RWPE2 (cell line): ENCODE results near the gene ZFP91.

Experiments used
- ATAC-seq: fragments of 200-7000 bp; cut with Tn5 transposase; 3 replicates; pipeline ENCODE4 v1.9.1; 2021; ENCODE audit warnings: low read depth
- DNase-seq: peaks from one replicate; pipeline ENCODE4 v3.0.0-alpha.2; 2020; ENCODE audit warnings: low spot score
- H3K27ac ChIP-seq: fragments of 450-650 bp; 2 replicates; pipeline ENCODE4 v1.5.1; 2017; ENCODE audit warnings: mild to moderate bottlenecking; ENCODE audit not compliant: poor library complexity, severe bottlenecking
- H3K27me3 ChIP-seq: fragments of 250-450 bp; sonication (Bioruptor Pico); 2 replicates; pipeline ENCODE4 v1.5.1; 2021; ENCODE audit warnings: mild to moderate bottlenecking, moderate library complexity; ENCODE audit not compliant: insufficient read depth, poor library complexity, severe bottlenecking
- H3K36me3 ChIP-seq: fragments of 250-450 bp; sonication (Bioruptor Pico); 2 replicates; pipeline ENCODE4 v1.5.1; 2020; ENCODE audit warnings: low read depth, mild to moderate bottlenecking, moderate library complexity
- H3K4me1 ChIP-seq: fragments of 250-450 bp; sonication (Bioruptor Pico); 2 replicates; pipeline ENCODE4 v1.5.1; 2021; ENCODE audit warnings: mild to moderate bottlenecking, moderate library complexity; ENCODE audit not compliant: insufficient read depth, poor library complexity, severe bottlenecking
- H3K4me3 ChIP-seq: fragments of 250-450 bp; sonication (Bioruptor Pico); 2 replicates; pipeline ENCODE4 v1.5.1; 2021; ENCODE audit warnings: mild to moderate bottlenecking, moderate library complexity; ENCODE audit not compliant: severe bottlenecking
- H3K9me3 ChIP-seq: fragments of 250-450 bp; sonication (Bioruptor Pico); 2 replicates; pipeline ENCODE4 v1.5.1; 2021; ENCODE audit warnings: mild to moderate bottlenecking, moderate library complexity; ENCODE audit not compliant: severe bottlenecking
- CTCF ChIP-seq: fragments of 450-650 bp; IDR thresholded peaks from one replicate; pipeline ENCODE4 v1.5.1; 2017; ENCODE audit warnings: mild to moderate bottlenecking, moderate library complexity; ENCODE audit not compliant: poor library complexity, severe bottlenecking

ZFP91 gene

GRCh38 chr11:58573451-58574104 is 5.3 kb upstream of the ZFP91 start:
- Histone ChIP-seq H3K9me3 (no peaks in the 10 kb centered on the region), H3K4me3 (peak overlapping the region; percentile 6), H3K36me3 (no peaks in the 10 kb centered on the region), H3K4me1 (peaks cover 48% of the 10 kb centered on the region), H3K27me3 (no peaks in the 10 kb centered on the region), H3K27ac (peak overlapping the region; percentile 98)
- peak; percentile 47 for ATAC-seq
- no peak for TF ChIP-seq CTCF
- DNase-seq = peak; percentile 80

- H3K4me3 ChIP-seq = no peak overlapping the region
- no peaks in the 10 kb centered on the region for H3K27me3 ChIP-seq
- no peaks in the 10 kb centered on the region; the same call in 1 of the 2 replicates for H3K36me3 ChIP-seq
- H3K9me3 ChIP-seq = no peaks in the 10 kb centered on the region
- peak overlapping the region; percentile 98 for H3K27ac ChIP-seq
- peaks cover 48% of the 10 kb centered on the region for H3K4me1 ChIP-seq
- no peak for DNase-seq
- ATAC-seq = no peak
- no peak for TF ChIP-seq CTCF
These were observed 4.0 kb upstream of the ZFP91 start for GRCh38 chr11:58574881-58575280.

- H3K4me3 ChIP-seq = no peak within 1 kb of the TSS
These were observed 3.4 kb upstream of the ZFP91 start, which contains the start of gene LPXN for GRCh38 chr11:58575377-58576020. Gene LPXN, minus strand, starts transcription at chr11:58575856. Its CDS starts 84 bp downstream, at chr11:58575772.

GRCh38 chr11:58576887-58577471 is 1.9 kb upstream of the ZFP91 start:
- H3K36me3 ChIP-seq = peaks cover 19% of the 10 kb centered on the region
- no peak for DNase-seq
- H3K4me1 ChIP-seq = peaks cover 52% of the 10 kb centered on the region
- H3K9me3 ChIP-seq = no peaks in the 10 kb centered on the region
- no peak for ATAC-seq
- peak; percentile 76 for TF ChIP-seq CTCF
- H3K4me3 ChIP-seq = peak overlapping the region; percentile 98
- peak overlapping the region; percentile 98 for H3K27ac ChIP-seq
- H3K27me3 ChIP-seq = no peaks in the 10 kb centered on the region

More at GRCh38 chr11:58575377-58576020, 3.4 kb upstream of the ZFP91 start, which contains the start of gene LPXN:
- no peak for DNase-seq
- H3K4me1 ChIP-seq = peaks cover 48% of the 10 kb centered on the region
- H3K36me3 ChIP-seq = peaks cover 6% of the 10 kb centered on the region
- ATAC-seq = no peak
- H3K9me3 ChIP-seq = no peaks in the 10 kb centered on the region
- no peaks in the 10 kb centered on the region for H3K27me3 ChIP-seq
- TF ChIP-seq CTCF = no peak
- peak within 1 kb of the TSS; percentile 98 for H3K27ac ChIP-seq
